Measurements from ENCODE around the gene ENTHD1. TPM values are rescaled to one million over a fixed set of nuclear protein-coding genes. Genes with fewer than 3 reads are reported as not detected.

The ENTHD1 gene
- total RNA-seq, 1 experiment from 2014 or later = not detected

DNA sequence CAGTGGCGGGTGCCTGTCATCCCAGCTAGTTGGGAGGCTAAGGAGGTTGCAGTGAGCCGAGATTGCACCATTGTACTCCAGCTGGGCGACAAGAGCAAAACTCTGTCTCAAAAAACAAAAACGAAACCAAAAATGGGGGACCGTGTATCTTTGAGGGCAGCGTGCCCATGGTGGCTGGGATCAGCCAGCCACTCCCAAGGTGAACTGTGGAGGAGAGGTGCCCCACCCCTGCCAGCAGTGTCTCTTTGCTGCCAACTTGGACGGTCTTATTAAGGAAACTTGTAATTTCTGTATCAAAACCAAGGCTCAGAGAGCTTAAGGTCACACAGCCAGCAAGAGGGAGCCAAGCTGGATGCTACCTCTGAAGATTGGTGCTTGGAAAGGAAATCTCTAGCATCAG lies 175.4 kb downstream of the ENTHD1 start:
- no peak overlapping the region for H3K23ac ChIP-seq (ENCODE audit: insufficient read length, low read depth, low read length)
- no peak overlapping the region for H4K91ac ChIP-seq (ENCODE audit: insufficient read length, low read depth, low read length)
- H4K5ac ChIP-seq (ENCODE audit: insufficient read length, low read depth, low read length) = no peak overlapping the region
- no peaks in the 10 kb centered on the region for H3K9me3 Mint-ChIP-seq
- no peak overlapping the region for H3K56ac ChIP-seq (ENCODE audit: insufficient read length, low read depth, low read length)
- H4K20me1 ChIP-seq (ENCODE audit: control insufficient read depth, insufficient read depth, insufficient read length) = no peaks in the 10 kb centered on the region
- no peak overlapping the region for H2BK5ac ChIP-seq (ENCODE audit: insufficient read length, low read length)
- no CpG with 5 or more reads among the region's 7 CpGs for WGBS (ENCODE audit: extremely low coverage, insufficient read length, low lambda C conversion rate)
- H3K4ac ChIP-seq (ENCODE audit: low read depth, low read length) = no peak overlapping the region
- TF ChIP-seq, protein P1, sequence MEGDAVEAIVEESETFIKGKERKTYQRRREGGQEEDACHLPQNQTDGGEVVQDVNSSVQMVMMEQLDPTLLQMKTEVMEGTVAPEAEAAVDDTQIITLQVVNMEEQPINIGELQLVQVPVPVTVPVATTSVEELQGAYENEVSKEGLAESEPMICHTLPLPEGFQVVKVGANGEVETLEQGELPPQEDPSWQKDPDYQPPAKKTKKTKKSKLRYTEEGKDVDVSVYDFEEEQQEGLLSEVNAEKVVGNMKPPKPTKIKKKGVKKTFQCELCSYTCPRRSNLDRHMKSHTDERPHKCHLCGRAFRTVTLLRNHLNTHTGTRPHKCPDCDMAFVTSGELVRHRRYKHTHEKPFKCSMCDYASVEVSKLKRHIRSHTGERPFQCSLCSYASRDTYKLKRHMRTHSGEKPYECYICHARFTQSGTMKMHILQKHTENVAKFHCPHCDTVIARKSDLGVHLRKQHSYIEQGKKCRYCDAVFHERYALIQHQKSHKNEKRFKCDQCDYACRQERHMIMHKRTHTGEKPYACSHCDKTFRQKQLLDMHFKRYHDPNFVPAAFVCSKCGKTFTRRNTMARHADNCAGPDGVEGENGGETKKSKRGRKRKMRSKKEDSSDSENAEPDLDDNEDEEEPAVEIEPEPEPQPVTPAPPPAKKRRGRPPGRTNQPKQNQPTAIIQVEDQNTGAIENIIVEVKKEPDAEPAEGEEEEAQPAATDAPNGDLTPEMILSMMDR (conservative IDR thresholded peaks at IDR 0.05) = no peak
- H3K23me2 ChIP-seq (ENCODE audit: insufficient read length, low read depth, low read length, poor library complexity, severe bottlenecking) = no peaks in the 10 kb centered on the region
- H2AK5ac ChIP-seq (ENCODE audit: insufficient read length, low read length) = no peak overlapping the region
- no peak overlapping the region for H2BK20ac ChIP-seq (ENCODE audit: low read depth, low read length, poor library complexity, severe bottlenecking)
- H2BK120ac ChIP-seq (ENCODE audit: low read depth, low read length, poor library complexity, severe bottlenecking) = no peak overlapping the region
- H3K79me1 ChIP-seq (ENCODE audit: insufficient read depth, low read depth, low read length, poor library complexity, severe bottlenecking) = no peaks in the 10 kb centered on the region
- H2BK12ac ChIP-seq (ENCODE audit: insufficient read length, low read depth, low read length) = no peak overlapping the region
- H3K27ac ChIP-seq (ENCODE audit: insufficient read length, low read depth, low read length) = no peak overlapping the region
- no peak overlapping the region for H3K4me3 Mint-ChIP-seq
- no peaks in the 10 kb centered on the region for H3K9me3 ChIP-seq (ENCODE audit: control insufficient read depth, low read depth, low read length)
- no peak overlapping the region for H4K8ac ChIP-seq (replicated peaks; ENCODE audit: insufficient read length, low read depth, low read length)
- H3K4me1 ChIP-seq (ENCODE audit: insufficient read depth, low read length) = no peaks in the 10 kb centered on the region
- H3K27me3 ChIP-seq (ENCODE audit: insufficient read depth, low read length) = no peaks in the 10 kb centered on the region
- peaks cover 12% of the 10 kb centered on the region for H3K27me3 Mint-ChIP-seq (ENCODE audit: low read depth)
- no peak overlapping the region for H2BK15ac ChIP-seq (ENCODE audit: low read depth, low read length)
- H3K14ac ChIP-seq (ENCODE audit: insufficient read depth, low read length) = no peak overlapping the region
- no peak overlapping the region for H3K27ac Mint-ChIP-seq
- no peak overlapping the region for H2AFZ ChIP-seq (ENCODE audit: low read length)
- H3K4me1 Mint-ChIP-seq = peaks cover 19 to 25% of the 10 kb centered on the region in 2 experiments
- no peaks in the 10 kb centered on the region for H3K36me3 Mint-ChIP-seq (ENCODE audit: insufficient read depth in 1 of 3, low read depth in 3 of 3)
- no peaks in the 10 kb centered on the region for H3K79me2 ChIP-seq (ENCODE audit: insufficient read depth, low read length)
- H3K18ac ChIP-seq (ENCODE audit: insufficient read length, low read depth, low read length) = no peak overlapping the region
- H3K9ac ChIP-seq (ENCODE audit: extremely low read depth, insufficient read length, low read length) = no peak overlapping the region
- no peak overlapping the region for H3T11ph ChIP-seq (ENCODE audit: low read length)
- DNase-seq = no peak
- H3K4me2 ChIP-seq (ENCODE audit: insufficient read depth, insufficient read length, low read length) = no peak overlapping the region
